DND-41 (cell line): ENCODE data around the gene NRG3.

Experiments used
- CTCF ChIP-seq: IDR thresholded peaks from 2 replicates; pipeline ENCODE4 v1.5.1; 2012; ENCODE audit warnings: borderline replicate concordance, low read length, moderate library complexity, mild to moderate bottlenecking; ENCODE audit not compliant: poor library complexity, severe bottlenecking; ENCODE audit errors: extremely low read depth
- EZH2 ChIP-seq: IDR thresholded peaks from 3 replicates; pipeline ENCODE4 v1.6.1; 2012; ENCODE audit warnings: borderline replicate concordance, low read depth, mild to moderate bottlenecking, moderate library complexity, low read length, inconsistent platforms; ENCODE audit not compliant: severe bottlenecking

GRCh38 chr10:82464966-82465365 lies 590.0 kb downstream of the NRG3 start:
- TF ChIP-seq CTCF (no peak), EZH2 (no peak)
